Ecto neural progenitor cell (in vitro differentiated cells): ENCODE data around the gene ZNF729.
"Not testable (repeated sequence)": the region's sequence is repeated elsewhere in the genome, so short reads cannot be mapped to it uniquely, and the experiment has no call there.

Experiments used
- DNase-seq: peaks from one replicate; pipeline ENCODE4 v3.0.0-alpha.2; 2018; ENCODE audit warnings: low spot score

Gene ZNF729

GRCh38 chr19:22286151-22286810 lies at the start of gene ZNF729:
Gene ZNF729 (plus strand): TSS chr19:22286441. CDS start chr19:22286526, 85 bp downstream.
- no peak for DNase-seq

GRCh38 chr19:22256856-22257255 lies 29.4 kb upstream of the ZNF729 start:
- no peak for DNase-seq

DNA sequence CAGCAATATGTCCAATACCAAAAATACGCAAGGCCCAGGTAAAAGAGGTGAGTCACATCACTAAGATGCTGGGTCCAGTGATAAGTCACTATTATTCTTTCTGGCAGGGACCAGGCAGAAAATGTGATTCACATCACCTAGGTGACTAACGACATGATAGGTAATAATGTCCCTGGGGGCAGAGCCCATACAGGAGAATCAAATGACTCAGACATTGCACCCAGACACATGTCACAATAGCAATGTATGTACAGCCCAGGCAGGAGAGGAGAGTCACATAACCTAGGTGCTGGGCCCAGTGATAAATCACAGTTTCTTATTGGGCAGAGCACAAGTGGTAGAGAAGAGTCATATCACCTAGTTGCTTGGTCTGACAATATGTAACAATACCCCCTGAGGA lies 28.9 kb upstream of the ZNF729 start:
- no peak for DNase-seq

GRCh38 chr19:22257916-22258315 lies 28.3 kb upstream of the ZNF729 start:
- no peak for DNase-seq

- DNase-seq, result no peak
Observed at GRCh38 chr19:22260499-22260898, 25.7 kb upstream of the ZNF729 start.

GRCh38 chr19:22261596-22261995 lies 24.6 kb upstream of the ZNF729 start:
- DNase-seq, result no peak

GRCh38 chr19:22263121-22263520 lies 23.1 kb upstream of the ZNF729 start:
- DNase-seq, result no peak

DNA sequence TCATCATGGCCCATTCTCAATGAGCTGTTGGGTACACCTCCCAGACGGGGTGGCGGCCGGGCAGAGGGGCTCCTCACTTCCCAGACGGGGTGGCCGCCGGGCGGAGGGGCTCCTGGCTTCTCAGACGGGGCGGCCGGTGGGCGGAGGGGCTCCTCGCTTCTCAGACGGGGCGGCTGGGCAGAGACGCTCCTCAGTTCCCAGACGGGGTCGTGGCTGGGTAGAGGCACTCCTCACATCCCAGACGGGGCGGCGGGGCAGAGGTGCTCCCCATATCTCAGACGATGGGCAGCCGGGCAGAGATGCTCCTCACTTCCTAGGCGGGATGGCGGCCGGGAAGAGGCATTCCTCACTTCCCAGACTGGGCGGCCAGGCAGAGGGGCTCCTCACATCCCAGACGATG lies 35.3 kb downstream of the ZNF729 start:
- DNase-seq, result not testable (repeated sequence)

GRCh38 chr19:22326219-22326618 lies 40.0 kb downstream of the ZNF729 start:
- no peak for DNase-seq

- no peak for DNase-seq
Observed at GRCh38 chr19:22327321-22327720, 41.1 kb downstream of the ZNF729 start.

DNA sequence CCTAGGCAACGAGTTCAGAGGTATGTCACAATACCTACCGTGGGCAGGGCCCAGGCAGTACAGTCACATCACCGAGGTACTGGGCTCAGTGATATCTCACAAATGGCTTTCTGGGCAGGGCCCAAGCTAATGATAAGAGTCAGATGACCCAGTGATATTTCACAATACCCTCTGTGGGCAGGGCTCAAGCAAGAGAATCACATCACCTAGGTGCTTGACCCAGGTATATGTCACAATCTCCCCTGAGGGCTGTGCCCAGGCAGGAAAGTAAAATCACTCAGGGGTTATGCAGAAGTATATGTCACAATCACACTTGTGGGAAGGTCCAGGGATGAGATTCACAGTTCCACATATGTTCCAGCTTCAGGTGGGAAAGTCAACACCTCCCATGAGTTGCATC lies 45.3 kb downstream of the ZNF729 start:
- DNase-seq, result no peak

DNA sequence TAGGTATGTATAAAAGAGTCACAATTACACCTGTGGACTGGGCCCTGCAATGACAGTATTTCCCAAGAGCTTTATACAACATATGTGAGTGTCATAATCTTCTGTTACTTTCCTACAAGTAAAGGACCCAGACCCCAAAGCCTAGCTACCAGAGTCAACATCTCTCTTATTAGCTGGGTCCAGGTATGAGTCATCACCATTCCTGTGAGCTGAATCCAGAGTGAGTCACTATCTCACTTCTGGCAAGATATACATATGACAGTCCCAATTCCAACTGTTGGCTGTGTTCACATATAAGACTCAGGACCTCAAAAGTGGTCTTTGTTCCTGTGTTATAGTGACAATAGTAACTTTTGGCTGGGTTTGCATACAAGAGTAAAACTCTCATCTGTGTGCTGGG lies 46.7 kb downstream of the ZNF729 start:
- DNase-seq, result no peak

DNA sequence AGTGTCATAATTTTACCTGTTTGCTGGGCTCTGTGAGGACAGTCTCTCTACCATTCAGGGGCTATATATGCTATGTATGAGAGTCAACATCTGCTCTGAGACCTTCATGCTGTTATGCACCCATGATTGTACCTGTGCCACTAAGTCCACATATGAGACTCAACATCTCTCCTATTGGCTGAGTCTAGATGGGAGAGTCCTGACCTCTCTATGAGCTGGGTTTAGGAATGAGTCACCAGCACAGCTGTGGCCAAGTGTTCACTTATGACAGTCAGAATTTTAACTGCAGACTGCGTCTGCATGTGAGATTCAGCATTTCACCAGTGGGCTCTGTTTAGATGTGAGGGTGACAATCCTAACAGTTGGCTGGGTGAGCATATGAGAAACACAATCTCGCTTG lies 49.5 kb downstream of the ZNF729 start:
- DNase-seq, result no peak

GRCh38 chr19:22354665-22355064 lies 68.4 kb downstream of the ZNF729 start:
- DNase-seq, result no peak
